HL-60 (cell line): ENCODE data around the gene SPDYC.

Source experiments
- GABPA ChIP-seq: IDR thresholded peaks from 2 replicates; pipeline ENCODE4 v1.6.1; 2012; ENCODE audit warnings: low read depth
- REST ChIP-seq: IDR thresholded peaks from 2 replicates; pipeline ENCODE4 v1.6.1; 2012; ENCODE audit warnings: low read depth; ENCODE audit not compliant: insufficient replicate concordance

GRCh38 chr11:65172600-65172999 is 2.6 kb downstream of the SPDYC start:
- no peak for TF ChIP-seq GABPA
- no peak for TF ChIP-seq REST
